GM23338 (cell line): Measurements from ENCODE around the gene MEI4. TPM values are rescaled to one million over a fixed set of nuclear protein-coding genes. Genes with fewer than 3 reads are reported as not detected.
"Not testable (repeated sequence)": the region's sequence is repeated elsewhere in the genome, so short reads cannot be mapped to it uniquely, and the experiment has no call there.

Source experiments
- ATAC-seq: fragments of 200-7000 bp; cut with Tn5 transposase; 3 replicates; pipeline ENCODE4 v1.9.1; 2020
- DNase-seq: peaks from one replicate; pipeline ENCODE4 v3.0.0-alpha.2; 2015; ENCODE audit warnings: low spot score
- H2AFZ ChIP-seq: fragments of 200-600 bp; sonication (generic); 2 replicates; pipeline ENCODE4 v1.8.0; 2016; ENCODE audit warnings: antibody characterized with exemption, mild to moderate bottlenecking, moderate library complexity
- H3F3A ChIP-seq: fragments of 200-600 bp; sonication (generic); replicated peaks from 2 replicates; pipeline ENCODE4 v1.8.0; 2017; ENCODE audit warnings: antibody characterized with exemption, mixed run types, low read depth
- H3K27ac ChIP-seq: fragments of 200-600 bp; sonication (generic); 2 replicates; pipeline ENCODE4 v1.6.1; 2016; ENCODE audit warnings: low read depth
- H3K27me3 ChIP-seq: fragments of 200-600 bp; sonication (generic); 2 replicates; pipeline ENCODE4 v1.8.0; 2016; ENCODE audit warnings: mild to moderate bottlenecking, mixed run types, moderate library complexity; ENCODE audit not compliant: insufficient read depth
- H3K36me3 ChIP-seq: fragments of 200-600 bp; sonication (generic); 2 replicates; pipeline ENCODE4 v1.8.0; 2016; ENCODE audit warnings: mild to moderate bottlenecking; ENCODE audit not compliant: insufficient read depth
- H3K4me1 ChIP-seq: fragments of 200-600 bp; sonication (generic); 2 replicates; pipeline ENCODE4 v1.8.0; 2016; ENCODE audit warnings: mild to moderate bottlenecking, moderate library complexity; ENCODE audit not compliant: insufficient read depth
- H3K4me2 ChIP-seq: fragments of 200-600 bp; sonication (generic); 2 replicates; pipeline ENCODE4 v1.7.1; 2017; ENCODE audit warnings: mixed run types
- H3K4me3 ChIP-seq: fragments of 200-600 bp; sonication (generic); 2 replicates; pipeline ENCODE4 v1.6.1; 2016; ENCODE audit warnings: mixed run types
- H3K79me2 ChIP-seq: fragments of 200-600 bp; sonication (generic); replicated peaks from 2 replicates; pipeline ENCODE4 v1.8.0; 2017; ENCODE audit warnings: mild to moderate bottlenecking; ENCODE audit not compliant: insufficient read depth
- H3K9me2 ChIP-seq: fragments of 200-600 bp; sonication (generic); 2 replicates; pipeline ENCODE4 v1.8.0; 2017; ENCODE audit not compliant: insufficient read depth
- H4K20me1 ChIP-seq: fragments of 200-600 bp; sonication (generic); replicated peaks from 2 replicates; pipeline ENCODE4 v1.8.0; 2017; ENCODE audit warnings: mild to moderate bottlenecking; ENCODE audit not compliant: insufficient read depth
- H3K27ac Mint-ChIP-seq: 2 replicates; pipeline ENCODE4 v1.8.0; 2020; ENCODE audit warnings: inconsistent platforms, mild to moderate bottlenecking, moderate library complexity, mixed read lengths
- H3K27me3 Mint-ChIP-seq: 3 replicates; pipeline ENCODE4 v1.8.0; 2022; ENCODE audit warnings: low read depth, mild to moderate bottlenecking, moderate library complexity, mixed read lengths, inconsistent platforms; ENCODE audit not compliant: insufficient read depth, poor library complexity
- H3K36me3 Mint-ChIP-seq: 3 replicates; pipeline ENCODE4 v1.8.0; 2021; ENCODE audit warnings: low read depth, mild to moderate bottlenecking, inconsistent platforms, moderate library complexity, mixed read lengths
- H3K4me1 Mint-ChIP-seq: 3 replicates; pipeline ENCODE4 v1.8.0; 2020; ENCODE audit warnings: mild to moderate bottlenecking, inconsistent platforms, mixed read lengths
- H3K4me3 Mint-ChIP-seq: 3 replicates; pipeline ENCODE4 v1.8.0; 2021; ENCODE audit warnings: moderate library complexity, mild to moderate bottlenecking, inconsistent platforms, mixed read lengths
- H3K9me3 Mint-ChIP-seq: 3 replicates; pipeline ENCODE4 v1.8.0; 2020; ENCODE audit warnings: moderate library complexity, mild to moderate bottlenecking, inconsistent platforms, mixed read lengths
- EZH2phosphoT487 ChIP-seq: fragments of 200-600 bp; sonication (generic); IDR thresholded peaks from one replicate; pipeline ENCODE4 v1.8.1; 2018; ENCODE audit warnings: antibody characterized with exemption; ENCODE audit not compliant: unreplicated experiment
- JUNB ChIP-seq: IDR thresholded peaks from one replicate; pipeline ENCODE4 v1.6.1; 2016; ENCODE audit warnings: antibody characterized with exemption; ENCODE audit not compliant: unreplicated experiment
- NANOG ChIP-seq: IDR thresholded peaks from 2 replicates; pipeline ENCODE4 v1.6.1; 2016; ENCODE audit warnings: antibody characterized with exemption, borderline replicate concordance
- ZNF331 ChIP-seq: fragments of 250-450 bp; sonication (Bioruptor Pico); IDR thresholded peaks from 2 replicates; pipeline ENCODE4 v1.5.0; 2020; ENCODE audit warnings: low read depth, mild to moderate bottlenecking, moderate library complexity
- polyA plus RNA-seq: library from polyadenylated mRNA; unstranded; fragments of >200 nt; fragmentation: Nextera tagmentation; extraction: Ambion mirVana; gene quantifications from 2 replicates; pipeline ENCODE4 v1.2.1, GENCODE V29; 2016
- total RNA-seq: library from RNA; depleted of rRNA; stranded (reverse); fragments of >200 nt; shearing (Covaris generic); gene quantifications from 2 replicates; pipeline ENCODE4 v1.2.3, GENCODE V29; 2014
- TF ChIP-seq, protein P1 (sequence below): IDR thresholded peaks from one replicate; pipeline ENCODE4 v1.6.1; 2018; ENCODE audit warnings: antibody characterized with exemption; ENCODE audit not compliant: unreplicated experiment
- TF ChIP-seq, protein P2 (sequence below), 2 experiments: fragments of 200-600 bp in 1 of 2; sonication (generic) in 1 of 2; conservative IDR thresholded peaks; 2 replicates each; pipeline versions ENCODE4 v1.5.1 to v1.6.1; 2016 to 2017; ENCODE audit warnings: antibody characterized with exemption in 2 of 2, low read depth in 2 of 2, mild to moderate bottlenecking in 2 of 2, moderate library complexity in 1 of 2

Gene MEI4
- total and polyA plus RNA-seq, 2 experiments from 2014 or later: 0.23 to 0.63 TPM

DNA sequence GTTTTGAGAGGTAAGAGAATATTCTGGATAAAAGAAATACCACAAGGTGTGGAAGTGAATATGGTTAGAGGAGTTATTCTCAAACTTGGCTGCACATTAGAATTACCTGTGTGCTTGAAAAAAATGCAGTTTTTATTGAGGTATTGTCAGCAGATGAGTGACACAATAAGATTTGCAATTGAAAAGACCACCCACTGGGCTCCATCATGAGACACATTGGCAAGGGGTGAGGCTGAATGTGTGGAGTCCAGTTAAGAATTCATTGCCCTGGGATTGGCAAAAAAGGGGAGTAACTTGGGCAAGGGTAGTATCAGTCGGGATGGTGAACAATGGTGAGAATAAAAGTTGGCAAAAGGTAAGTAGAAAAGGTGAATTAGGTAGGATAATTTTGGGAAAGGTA lies 63.5 kb downstream of the MEI4 start:
- Mint-ChIP-seq H3K4me1 (peaks cover 10% of the 10 kb centered on the region), H3K27ac (no peak overlapping the region), H3K27me3 (peaks cover 2% of the 10 kb centered on the region), H3K36me3 (no peaks in the 10 kb centered on the region; the same call in 2 of the 3 replicates), H3K9me3 (no peaks in the 10 kb centered on the region), H3K4me3 (no peak overlapping the region)
- Histone ChIP-seq H3K4me2 (peak overlapping the region; percentile 36; the same call in 1 of the 2 replicates), H3K27ac (no peak overlapping the region), H3F3A (no peaks in the 10 kb centered on the region), H3K27me3 (no peaks in the 10 kb centered on the region), H3K36me3 (no peaks in the 10 kb centered on the region), H3K79me2 (no peaks in the 10 kb centered on the region), H3K4me1 (peaks cover 12% of the 10 kb centered on the region), H2AFZ (no peak overlapping the region), H3K4me3 (no peak overlapping the region), H4K20me1 (no peaks in the 10 kb centered on the region), H3K9me2 (peaks cover 3% of the 10 kb centered on the region; the same call in 1 of the 2 replicates)
- DNase-seq (peak; percentile 31), ATAC-seq (no peak)
- TF ChIP-seq EZH2phosphoT487: no peak
- TF ChIP-seq ZNF331 (CRISPR knock-in tag): no peak
- TF ChIP-seq, protein P1, sequence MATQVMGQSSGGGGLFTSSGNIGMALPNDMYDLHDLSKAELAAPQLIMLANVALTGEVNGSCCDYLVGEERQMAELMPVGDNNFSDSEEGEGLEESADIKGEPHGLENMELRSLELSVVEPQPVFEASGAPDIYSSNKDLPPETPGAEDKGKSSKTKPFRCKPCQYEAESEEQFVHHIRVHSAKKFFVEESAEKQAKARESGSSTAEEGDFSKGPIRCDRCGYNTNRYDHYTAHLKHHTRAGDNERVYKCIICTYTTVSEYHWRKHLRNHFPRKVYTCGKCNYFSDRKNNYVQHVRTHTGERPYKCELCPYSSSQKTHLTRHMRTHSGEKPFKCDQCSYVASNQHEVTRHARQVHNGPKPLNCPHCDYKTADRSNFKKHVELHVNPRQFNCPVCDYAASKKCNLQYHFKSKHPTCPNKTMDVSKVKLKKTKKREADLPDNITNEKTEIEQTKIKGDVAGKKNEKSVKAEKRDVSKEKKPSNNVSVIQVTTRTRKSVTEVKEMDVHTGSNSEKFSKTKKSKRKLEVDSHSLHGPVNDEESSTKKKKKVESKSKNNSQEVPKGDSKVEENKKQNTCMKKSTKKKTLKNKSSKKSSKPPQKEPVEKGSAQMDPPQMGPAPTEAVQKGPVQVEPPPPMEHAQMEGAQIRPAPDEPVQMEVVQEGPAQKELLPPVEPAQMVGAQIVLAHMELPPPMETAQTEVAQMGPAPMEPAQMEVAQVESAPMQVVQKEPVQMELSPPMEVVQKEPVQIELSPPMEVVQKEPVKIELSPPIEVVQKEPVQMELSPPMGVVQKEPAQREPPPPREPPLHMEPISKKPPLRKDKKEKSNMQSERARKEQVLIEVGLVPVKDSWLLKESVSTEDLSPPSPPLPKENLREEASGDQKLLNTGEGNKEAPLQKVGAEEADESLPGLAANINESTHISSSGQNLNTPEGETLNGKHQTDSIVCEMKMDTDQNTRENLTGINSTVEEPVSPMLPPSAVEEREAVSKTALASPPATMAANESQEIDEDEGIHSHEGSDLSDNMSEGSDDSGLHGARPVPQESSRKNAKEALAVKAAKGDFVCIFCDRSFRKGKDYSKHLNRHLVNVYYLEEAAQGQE: no peak
- TF ChIP-seq NANOG: no peak; the same call in 1 of the 2 replicates
- no peak for TF ChIP-seq JUNB

DNA sequence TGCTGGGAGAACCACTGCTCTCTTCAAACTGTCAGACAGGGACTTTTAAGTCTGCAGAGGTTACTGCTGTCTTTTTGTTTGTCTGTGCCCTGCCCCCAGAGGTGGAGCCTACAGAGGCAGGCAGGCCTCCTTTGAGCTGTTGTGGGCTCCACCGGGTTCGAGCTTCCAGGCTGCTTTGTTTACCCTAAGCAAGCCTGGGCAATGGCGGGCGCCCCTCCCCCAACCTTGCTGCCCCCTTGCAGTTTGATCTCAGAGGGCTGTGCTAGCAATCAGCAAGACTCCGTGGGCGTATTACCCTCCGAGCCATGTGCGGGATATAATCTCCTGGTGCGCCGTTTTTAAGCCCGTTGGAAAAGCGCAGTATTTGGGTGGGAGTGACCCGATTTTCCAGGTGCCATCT lies 83.2 kb downstream of the MEI4 start:
- not testable (repeated sequence) for H3K27ac ChIP-seq, ATAC-seq

DNA sequence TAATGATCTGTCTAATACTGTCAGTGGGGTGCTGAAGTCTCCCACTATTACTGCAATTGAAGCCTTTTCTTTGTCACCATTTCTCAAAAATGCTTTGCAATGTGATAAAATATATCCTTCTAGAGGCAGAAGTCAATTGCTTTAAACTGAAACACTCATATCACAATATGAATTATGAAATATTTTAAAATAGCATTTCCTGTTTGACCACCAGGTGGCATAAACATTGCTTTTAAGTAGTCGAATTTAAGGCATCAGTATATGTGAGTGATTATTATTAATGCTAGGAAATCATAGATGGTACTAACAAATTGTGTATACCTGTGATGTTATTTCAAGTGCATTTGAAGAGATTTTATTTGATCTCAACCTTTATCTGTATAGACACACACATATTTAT lies 87.5 kb downstream of the MEI4 start:
- no peak overlapping the region for H2AFZ ChIP-seq
- H3K9me3 Mint-ChIP-seq: peaks cover 43% of the 10 kb centered on the region
- H3K27ac Mint-ChIP-seq: no peak overlapping the region
- H3K27ac ChIP-seq: no peak overlapping the region
- ATAC-seq (no peak), DNase-seq (peak; percentile 3)
- H3K27me3 ChIP-seq: no peaks in the 10 kb centered on the region
- H3K27me3 Mint-ChIP-seq: no peaks in the 10 kb centered on the region
- TF ChIP-seq, protein P2, sequence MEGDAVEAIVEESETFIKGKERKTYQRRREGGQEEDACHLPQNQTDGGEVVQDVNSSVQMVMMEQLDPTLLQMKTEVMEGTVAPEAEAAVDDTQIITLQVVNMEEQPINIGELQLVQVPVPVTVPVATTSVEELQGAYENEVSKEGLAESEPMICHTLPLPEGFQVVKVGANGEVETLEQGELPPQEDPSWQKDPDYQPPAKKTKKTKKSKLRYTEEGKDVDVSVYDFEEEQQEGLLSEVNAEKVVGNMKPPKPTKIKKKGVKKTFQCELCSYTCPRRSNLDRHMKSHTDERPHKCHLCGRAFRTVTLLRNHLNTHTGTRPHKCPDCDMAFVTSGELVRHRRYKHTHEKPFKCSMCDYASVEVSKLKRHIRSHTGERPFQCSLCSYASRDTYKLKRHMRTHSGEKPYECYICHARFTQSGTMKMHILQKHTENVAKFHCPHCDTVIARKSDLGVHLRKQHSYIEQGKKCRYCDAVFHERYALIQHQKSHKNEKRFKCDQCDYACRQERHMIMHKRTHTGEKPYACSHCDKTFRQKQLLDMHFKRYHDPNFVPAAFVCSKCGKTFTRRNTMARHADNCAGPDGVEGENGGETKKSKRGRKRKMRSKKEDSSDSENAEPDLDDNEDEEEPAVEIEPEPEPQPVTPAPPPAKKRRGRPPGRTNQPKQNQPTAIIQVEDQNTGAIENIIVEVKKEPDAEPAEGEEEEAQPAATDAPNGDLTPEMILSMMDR (conservative IDR thresholded peaks at IDR 0.05; ENCODE audit: low read depth in 2 of 2): peak in 1 of 2 experiments; percentile 66; a peak in 3 of 4 replicates
- no peak for TF ChIP-seq JUNB
- no peaks in the 10 kb centered on the region for H3F3A ChIP-seq
- no peaks in the 10 kb centered on the region for H3K36me3 ChIP-seq
- H3K9me2 ChIP-seq: no peaks in the 10 kb centered on the region
- no peaks in the 10 kb centered on the region for H3K4me1 Mint-ChIP-seq
- no peak overlapping the region for H3K4me2 ChIP-seq
- peaks cover 8% of the 10 kb centered on the region; the same call in 2 of the 3 replicates for H3K36me3 Mint-ChIP-seq
- H3K4me1 ChIP-seq: no peaks in the 10 kb centered on the region
- no peak overlapping the region for H3K4me3 ChIP-seq
- H4K20me1 ChIP-seq: no peaks in the 10 kb centered on the region
- no peak overlapping the region for H3K4me3 Mint-ChIP-seq
- no peaks in the 10 kb centered on the region for H3K79me2 ChIP-seq

More for the DNA sequence above, 83.2 kb downstream of the MEI4 start:
- not testable (repeated sequence) for DNase-seq, H3K4me2 ChIP-seq, H3K36me3 ChIP-seq, H3K4me1 Mint-ChIP-seq, H4K20me1 ChIP-seq, H3K4me3 ChIP-seq, H2AFZ ChIP-seq, H3K79me2 ChIP-seq, H3K4me1 ChIP-seq, H3K27ac Mint-ChIP-seq, H3K4me3 Mint-ChIP-seq, H3K36me3 Mint-ChIP-seq, H3F3A ChIP-seq, H3K27me3 ChIP-seq, H3K27me3 Mint-ChIP-seq, H3K9me2 ChIP-seq
- H3K9me3 Mint-ChIP-seq: peaks cover 42% of the 10 kb centered on the region

DNA sequence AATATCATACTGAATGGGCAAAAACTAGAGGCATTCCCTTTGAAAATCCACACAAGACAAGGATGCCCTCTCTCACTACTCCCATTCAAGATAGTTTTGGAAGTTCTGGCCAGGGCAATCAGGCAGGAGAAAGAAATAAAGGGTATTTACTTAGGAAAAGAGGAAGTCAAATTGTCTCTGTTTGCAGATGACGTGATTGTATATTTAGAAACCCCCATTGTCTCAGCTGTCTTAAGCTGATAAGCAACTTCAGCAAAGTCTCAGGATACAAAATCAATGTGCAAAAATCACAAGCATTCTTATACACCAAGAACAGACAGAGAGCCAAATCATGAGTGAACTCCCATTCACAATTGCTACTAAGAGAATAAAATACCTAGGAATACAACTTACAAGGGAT lies 99.3 kb downstream of the MEI4 start:
- H3K27me3 ChIP-seq, DNase-seq: not testable (repeated sequence)
- H3K9me3 Mint-ChIP-seq: peaks cover 37% of the 10 kb centered on the region

More for the DNA sequence above, 99.3 kb downstream of the MEI4 start:
- not testable (repeated sequence) for H3K27ac Mint-ChIP-seq, H3K27me3 Mint-ChIP-seq, H3K4me1 Mint-ChIP-seq, H3K36me3 ChIP-seq, H3K36me3 Mint-ChIP-seq, H2AFZ ChIP-seq, H3F3A ChIP-seq, H4K20me1 ChIP-seq, H3K4me3 ChIP-seq, H3K27ac ChIP-seq, H3K4me2 ChIP-seq, H3K9me2 ChIP-seq, H3K79me2 ChIP-seq, ATAC-seq, H3K4me3 Mint-ChIP-seq, H3K4me1 ChIP-seq
